HG03439 (cell line): Measurements from ENCODE around the gene LARP4.
"Not testable (repeated sequence)": the region's sequence is repeated elsewhere in the genome, so short reads cannot be mapped to it uniquely, and the experiment has no call there.

Source experiments
- ATAC-seq: cut with Tn5 transposase; IDR thresholded peaks from one replicate; pipeline ENCODE4 v1.9.1; 2021; ENCODE audit warnings: mild to moderate bottlenecking, moderate library complexity; ENCODE audit not compliant: unreplicated experiment

Gene LARP4

GRCh38 chr12:50477241-50477832 lies 76.7 kb downstream of the LARP4 start:
- ATAC-seq, result peak; percentile 48

DNA sequence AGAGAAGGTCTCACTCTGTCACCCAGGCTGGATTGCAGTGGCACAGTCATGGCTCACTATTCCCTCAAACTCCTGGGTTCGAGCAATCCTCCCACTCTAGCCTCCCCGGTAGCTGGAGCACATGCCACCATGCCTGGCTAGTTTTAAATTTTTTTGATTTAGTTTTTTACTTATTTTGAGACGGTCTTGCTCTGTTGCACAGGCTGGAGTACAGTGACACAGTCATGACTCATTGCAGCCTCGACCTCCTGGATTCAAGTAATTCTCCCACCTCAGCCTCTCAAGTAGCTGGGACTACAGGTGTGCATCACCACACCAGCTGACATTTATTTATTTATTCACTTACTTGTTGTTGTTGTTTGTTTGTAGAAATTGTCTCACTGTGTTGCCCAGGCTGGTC lies 81.9 kb downstream of the LARP4 start:
- ATAC-seq, result no peak

DNA sequence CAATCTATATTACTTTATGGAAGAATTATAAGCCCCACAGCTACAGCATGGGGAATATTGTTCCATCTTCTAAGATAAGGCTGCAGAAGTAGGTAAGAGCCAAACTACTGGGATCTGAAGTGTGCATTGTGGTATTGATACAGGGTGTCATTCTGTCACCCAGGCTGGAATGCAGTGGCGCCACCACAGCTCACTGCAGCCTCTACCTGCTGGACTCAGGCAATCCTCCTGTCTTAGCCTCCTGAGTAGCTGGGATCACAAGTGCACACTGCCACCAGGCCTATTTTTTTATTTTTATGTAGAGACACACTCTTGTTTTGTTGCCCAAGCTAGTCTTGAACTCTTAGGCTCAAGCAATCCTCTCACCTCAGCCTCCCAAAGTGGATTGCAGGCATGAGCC lies 82.8 kb downstream of the LARP4 start:
- ATAC-seq, result no peak

GRCh38 chr12:50488801-50489200 lies 88.1 kb downstream of the LARP4 start:
- no peak for ATAC-seq

DNA sequence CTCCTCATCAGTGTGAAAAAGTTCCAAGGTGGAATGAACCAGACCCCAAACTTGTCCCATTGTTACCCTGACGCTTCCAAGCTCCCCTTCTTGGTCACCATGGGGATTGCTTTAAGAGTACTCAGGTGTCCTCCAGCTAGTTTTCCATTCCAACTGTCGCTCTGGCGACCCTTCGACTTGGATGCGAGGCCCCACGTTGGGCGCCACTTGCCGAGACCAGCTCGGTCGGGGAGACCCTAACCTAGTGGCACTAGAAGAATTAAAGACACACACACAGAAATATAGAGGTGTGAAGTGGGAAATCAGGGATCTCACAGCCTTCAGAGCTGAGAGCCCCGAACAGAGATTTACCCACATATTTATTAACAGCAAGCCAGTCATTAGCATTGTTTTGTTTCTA lies 97.4 kb downstream of the LARP4 start:
- ATAC-seq, result not testable (repeated sequence)

- ATAC-seq, result peak; percentile 83
Observed at GRCh38 chr12:50504798-50505674, 104.4 kb downstream of the LARP4 start, which contains the start of gene DIP2B. DIP2B (plus strand) TSS chr12:50504985; CDS start chr12:50505141, 156 bp downstream.

DNA sequence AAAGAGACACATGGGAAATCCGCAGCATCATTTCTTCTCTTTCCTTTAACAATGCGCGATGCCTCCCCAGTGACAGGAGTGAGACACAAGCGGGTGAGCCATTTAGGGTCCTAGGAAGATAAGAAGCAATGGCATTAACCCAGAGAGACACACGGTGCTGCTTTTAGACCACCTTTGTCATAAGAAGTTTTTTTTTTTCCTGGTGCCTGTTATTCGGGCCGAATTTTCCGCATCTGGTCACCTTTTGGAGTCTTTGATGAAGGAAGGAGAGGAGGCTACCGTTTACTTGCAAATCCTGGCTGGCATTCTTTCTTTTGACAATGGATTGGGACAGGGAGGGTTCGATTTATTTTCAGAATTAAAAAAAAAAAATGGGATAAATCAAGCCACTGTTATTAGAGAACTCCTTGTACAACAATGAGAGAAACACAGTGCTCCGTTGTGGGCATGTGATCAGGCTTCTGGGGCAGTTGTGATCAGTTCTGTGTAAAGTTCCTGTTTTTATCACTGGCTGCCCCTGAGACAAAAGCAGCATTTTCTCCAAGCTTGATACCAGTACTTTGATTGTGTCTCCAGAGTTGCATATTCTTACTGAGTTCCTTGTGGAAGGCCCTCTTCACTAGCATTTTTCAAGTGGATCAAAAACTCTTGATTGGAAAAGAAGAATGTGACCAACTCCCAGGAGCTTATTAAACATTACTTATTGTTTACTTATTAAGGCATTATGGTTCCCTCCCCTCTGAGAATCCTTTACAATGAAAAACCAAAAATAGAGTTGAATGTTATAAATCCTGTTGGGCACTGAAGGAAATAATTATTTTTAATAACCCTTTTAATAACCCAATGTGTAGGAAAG lies 105.2 kb downstream of the LARP4 start:
- ATAC-seq, result no peak

GRCh38 chr12:50506753-50507473 lies 106.2 kb downstream of the LARP4 start:
- no peak for ATAC-seq

- no peak for ATAC-seq
Observed at GRCh38 chr12:50507474-50507838, 106.8 kb downstream of the LARP4 start.

- ATAC-seq, result no peak
Observed at GRCh38 chr12:50507930-50508329, 107.2 kb downstream of the LARP4 start.

DNA sequence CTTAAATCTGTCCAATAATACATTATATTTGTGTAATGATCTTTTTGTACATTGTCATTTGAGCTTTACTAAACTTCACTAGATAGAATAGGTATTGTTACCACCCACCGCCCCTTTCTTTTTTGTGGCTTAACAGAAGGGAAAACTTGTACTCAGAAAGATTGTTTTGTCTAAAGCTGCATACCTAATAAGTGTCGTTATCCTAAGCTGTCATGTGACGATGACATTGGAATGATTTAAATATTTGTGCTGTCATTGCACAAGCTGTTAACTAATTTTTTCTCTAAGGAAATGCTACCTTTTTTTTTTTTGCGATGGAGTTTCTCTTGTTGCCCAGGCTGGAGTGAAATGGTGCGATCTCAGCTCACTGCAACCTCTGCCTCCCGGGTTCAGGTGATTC lies 107.7 kb downstream of the LARP4 start:
- ATAC-seq, result no peak

- ATAC-seq, result no peak
Observed at GRCh38 chr12:50508970-50509663, 108.4 kb downstream of the LARP4 start.

DNA sequence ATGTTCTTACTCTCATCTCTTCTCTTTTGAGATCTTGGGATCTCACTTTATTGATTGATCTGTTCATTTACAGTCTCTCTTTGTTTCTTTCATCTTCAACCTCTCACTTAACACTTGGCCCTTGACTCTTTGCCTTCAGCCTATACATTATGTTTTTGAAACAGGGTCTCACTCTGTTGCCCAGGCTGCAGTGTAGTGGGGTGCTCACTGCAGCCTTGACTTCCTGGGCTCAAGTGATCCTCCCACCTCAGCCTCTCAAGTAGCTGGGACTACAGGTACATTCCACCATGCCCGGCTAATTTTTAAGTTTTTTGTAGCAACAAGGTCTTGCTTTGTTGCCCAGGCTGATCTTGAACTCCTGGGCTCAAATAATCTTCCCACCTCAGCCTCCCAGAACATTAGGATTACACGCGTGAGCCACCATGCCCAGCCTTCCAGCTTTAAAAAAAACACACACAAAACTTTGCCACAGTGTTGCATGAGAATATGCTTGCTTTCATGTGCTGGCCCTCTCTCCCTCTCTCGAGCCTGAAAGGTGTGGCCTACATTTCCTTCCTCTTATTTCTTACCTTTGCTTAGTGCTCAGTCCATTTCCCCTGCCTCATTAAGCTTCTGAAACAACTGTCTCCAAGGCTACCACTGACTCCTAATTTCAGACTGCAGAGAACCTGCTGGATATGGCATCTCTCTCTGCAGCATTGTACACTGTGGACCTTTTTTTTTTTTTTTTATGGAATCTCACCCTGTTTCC lies 114.0 kb downstream of the LARP4 start:
- no peak for ATAC-seq

DNA sequence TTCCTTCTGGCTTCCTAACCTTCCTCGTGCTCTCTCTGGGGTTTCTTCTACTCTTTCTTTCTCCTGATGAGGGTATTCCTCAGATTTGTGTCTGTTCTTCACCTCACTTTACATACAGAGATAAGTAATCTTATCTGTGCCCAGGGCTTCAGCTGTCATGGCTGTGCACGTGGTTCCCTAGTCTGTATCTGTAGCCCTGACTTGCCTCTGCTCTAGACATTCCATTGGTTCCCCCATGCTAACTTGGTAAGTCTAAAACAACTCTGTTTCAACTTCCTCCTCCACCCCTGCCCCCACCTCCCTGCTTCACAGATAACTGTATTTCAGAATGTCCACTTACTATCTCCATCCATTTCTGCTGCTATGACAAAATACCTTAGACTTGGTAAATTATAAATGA lies 114.9 kb downstream of the LARP4 start:
- ATAC-seq, result no peak

- peak; percentile 62 for ATAC-seq
Observed at GRCh38 chr12:50517421-50518048, 116.8 kb downstream of the LARP4 start.

GRCh38 chr12:50518090-50518489 lies 117.4 kb downstream of the LARP4 start:
- peak; percentile 7 for ATAC-seq

- no peak for ATAC-seq
Observed at GRCh38 chr12:50519353-50519752, 118.7 kb downstream of the LARP4 start.

DNA sequence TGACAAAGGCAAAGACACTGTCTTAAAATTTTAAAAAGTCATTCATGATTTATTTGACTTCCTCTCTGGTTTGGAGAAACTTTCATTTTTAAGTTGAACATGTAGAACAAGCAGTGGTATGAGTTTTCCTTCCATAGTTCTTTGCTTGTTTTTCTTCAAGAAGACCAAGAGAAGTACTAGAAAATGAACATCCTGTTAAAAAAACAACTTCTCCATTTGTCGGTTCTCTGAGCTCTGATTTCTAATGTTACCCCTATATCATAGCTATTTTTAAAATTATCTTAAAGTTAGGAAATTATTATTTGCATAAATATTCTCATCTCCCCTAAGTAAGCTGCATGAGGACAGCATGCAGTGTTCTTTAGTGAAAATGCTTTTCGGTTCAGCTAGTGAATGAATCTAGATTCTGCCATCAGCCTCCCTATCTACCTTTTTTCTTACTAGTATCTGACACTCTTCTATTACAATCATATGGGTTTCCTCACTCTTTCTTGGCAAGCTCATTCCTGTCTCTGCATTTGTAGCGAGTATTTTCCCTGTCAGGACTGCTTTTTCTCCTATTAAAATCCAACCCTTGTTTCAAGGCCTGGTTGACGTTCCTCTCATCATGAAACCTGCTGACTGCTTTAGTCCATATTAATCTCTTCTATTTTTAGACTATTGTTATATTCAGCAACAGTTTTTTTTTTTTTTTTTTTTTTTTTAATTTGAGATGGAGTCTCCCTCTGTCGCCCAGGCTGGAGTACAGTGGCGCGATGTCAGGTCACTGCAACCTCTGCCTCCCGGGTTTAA lies 119.9 kb downstream of the LARP4 start:
- no peak for ATAC-seq
